ENCODE data around the gene ERFE.

ERFE gene

GRCh38 chr2:238190445-238190844 lies 31.7 kb downstream of the ERFE start:
- no peak for TF ChIP-seq CTCF (conservative IDR thresholded peaks at IDR 0.05; ENCODE audit: low read depth, low read length)
- no peak overlapping the region for H3K4me3 ChIP-seq (ENCODE audit: low read length)
- DNase-seq (ENCODE audit: low read depth), result no peak

DNA sequence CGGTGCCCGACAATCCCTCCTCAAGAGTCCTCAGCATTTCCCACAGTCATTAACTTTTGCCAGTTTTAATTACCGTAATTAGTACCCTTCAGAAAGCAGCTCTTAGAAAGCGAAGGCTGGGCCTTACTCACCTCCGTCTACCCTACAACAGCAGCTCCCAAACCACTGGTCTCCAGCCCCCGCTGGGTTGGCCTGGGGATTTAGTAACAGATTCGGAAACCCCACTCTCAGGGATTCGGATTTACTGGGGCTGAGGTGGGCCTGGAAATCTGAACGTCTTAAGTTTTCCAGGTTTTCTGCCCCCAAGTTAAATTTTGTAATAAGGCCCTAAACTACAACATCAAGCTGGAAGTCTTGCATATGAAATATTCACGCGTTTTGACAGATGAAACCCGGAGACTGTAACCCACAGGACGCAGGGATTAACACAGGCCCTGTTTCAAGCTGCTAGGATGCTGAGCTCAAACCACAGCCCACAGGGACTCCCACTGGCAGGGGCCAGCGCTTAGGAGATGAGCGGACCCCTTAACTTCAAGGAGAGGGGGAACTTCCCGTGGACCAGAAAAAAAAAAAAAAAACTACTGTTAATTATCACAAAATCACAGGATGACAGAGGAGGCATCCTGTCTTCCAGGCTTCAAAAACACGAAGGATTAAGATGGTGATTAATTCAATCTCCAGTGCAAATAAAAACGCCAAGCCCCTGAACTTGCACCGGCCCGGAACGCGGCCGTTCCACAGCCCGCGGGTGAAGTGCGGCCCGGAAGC lies 43.7 kb downstream of the ERFE start:
- TF ChIP-seq CTCF (conservative IDR thresholded peaks at IDR 0.05; ENCODE audit: low read depth, low read length), result no peak
- H3K4me3 ChIP-seq (ENCODE audit: low read length), result peak overlapping the region; percentile 73
- no peak for DNase-seq (ENCODE audit: low read depth)

DNA sequence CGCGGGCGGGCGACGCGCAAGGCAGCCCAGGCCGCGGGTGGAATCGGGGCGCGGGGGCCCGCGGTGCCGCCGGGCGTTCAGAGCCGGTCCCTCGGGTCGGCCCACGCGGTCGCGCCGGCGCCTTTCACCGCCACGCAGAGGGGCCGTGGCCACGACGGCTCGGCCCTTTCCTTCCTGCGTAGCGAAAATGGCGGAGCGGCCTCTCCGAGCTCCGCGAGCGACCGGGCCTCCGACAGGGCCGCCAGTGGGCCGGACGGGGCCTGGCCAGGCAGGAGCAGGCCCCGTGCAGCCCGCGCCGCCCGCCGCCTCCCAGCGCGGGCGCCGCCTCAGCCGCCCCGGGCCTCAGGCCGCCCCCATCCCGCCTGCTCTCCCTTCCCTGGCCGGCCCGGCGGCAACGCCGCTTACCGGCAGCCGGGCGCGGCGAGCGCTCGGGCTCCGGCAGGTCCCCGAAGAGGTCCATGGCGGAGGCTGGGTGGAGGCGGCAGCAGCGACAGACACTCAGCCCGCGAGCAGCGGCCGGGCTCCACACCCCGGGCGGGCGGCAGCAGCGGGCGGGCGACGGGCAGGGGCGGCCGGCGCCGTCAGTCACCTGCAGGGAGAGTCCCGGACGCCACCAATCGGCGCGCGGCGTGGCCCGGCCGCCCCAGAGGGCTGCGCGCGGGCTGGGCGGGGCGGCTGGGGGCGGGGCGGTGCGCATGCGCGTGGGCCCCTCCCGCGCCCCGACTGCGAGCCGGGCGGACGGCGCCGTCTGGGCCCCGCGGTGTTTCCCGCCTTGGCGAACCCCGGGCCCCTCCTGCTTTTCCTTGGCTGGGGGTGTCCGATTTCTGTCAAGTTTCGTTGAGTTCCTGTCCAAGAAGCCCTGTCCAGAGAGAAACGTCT lies 44.6 kb downstream of the ERFE start, which contains the start of gene ILKAP:
TSS of gene ILKAP (minus strand) at position 602 of the 879 bp plus-strand sequence. CDS start at position 460, 142 bp downstream.
- no peak for TF ChIP-seq CTCF (conservative IDR thresholded peaks at IDR 0.05; ENCODE audit: low read depth, low read length)
- H3K4me3 ChIP-seq (ENCODE audit: low read length), result peak within 1 kb of the TSS; percentile 73
- DNase-seq (ENCODE audit: low read depth), result peak; percentile 25

- TF ChIP-seq CTCF (conservative IDR thresholded peaks at IDR 0.05; ENCODE audit: low read depth, low read length), result no peak
- no peak for DNase-seq (ENCODE audit: low read depth)
Observed at GRCh38 chr2:238203973-238204683, 45.4 kb downstream of the ERFE start.

DNA sequence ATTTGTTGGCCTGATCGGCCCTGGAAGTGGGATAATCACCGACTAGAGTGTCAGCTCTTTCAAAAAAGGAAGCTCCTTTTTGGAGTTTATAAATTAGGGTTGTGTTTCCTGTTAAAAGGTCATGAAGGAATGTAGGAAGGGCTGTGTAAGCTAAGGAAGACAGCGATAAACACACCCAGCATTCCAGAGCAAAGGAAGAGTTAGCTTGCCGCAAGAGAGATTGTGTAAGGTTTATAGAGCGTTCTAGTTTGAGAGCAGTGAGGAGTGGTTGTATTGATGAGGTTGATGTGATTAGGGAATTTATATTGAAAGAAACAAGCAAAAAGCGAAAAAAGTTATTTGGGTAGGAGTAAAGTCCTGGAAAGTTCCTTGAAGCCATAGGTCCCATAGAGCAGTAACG lies 48.2 kb downstream of the ERFE start:
- TF ChIP-seq CTCF (conservative IDR thresholded peaks at IDR 0.05; ENCODE audit: low read depth, low read length), result no peak

More at GRCh38 chr2:238203973-238204683, 45.4 kb downstream of the ERFE start:
- peak overlapping the region; percentile 57 for H3K4me3 ChIP-seq (ENCODE audit: low read length)

GRCh38 chr2:238216651-238217184 lies 57.9 kb downstream of the ERFE start:
- no peak for TF ChIP-seq CTCF (conservative IDR thresholded peaks at IDR 0.05; ENCODE audit: low read depth, low read length)
- no peak overlapping the region for H3K4me3 ChIP-seq (ENCODE audit: low read length)
- DNase-seq (ENCODE audit: low read depth), result no peak

More for the DNA sequence above, 48.2 kb downstream of the ERFE start:
- DNase-seq (ENCODE audit: low read depth), result no peak
- H3K4me3 ChIP-seq (ENCODE audit: low read length), result no peak overlapping the region
